ENCODE data around the gene COL26A1.

COL26A1 gene

GRCh38 chr7:101543846-101544245 is 181.2 kb downstream of the COL26A1 start:
- peaks cover 2% of the 10 kb centered on the region for H3K4me1 Mint-ChIP-seq (ENCODE audit: low read depth)
- H3K4me3 Mint-ChIP-seq, result no peak overlapping the region
- H3K27me3 Mint-ChIP-seq (ENCODE audit: low read depth), result no peaks in the 10 kb centered on the region
- H3K36me3 Mint-ChIP-seq (ENCODE audit: low read depth), result no peaks in the 10 kb centered on the region
- no peak overlapping the region for H3K27ac Mint-ChIP-seq
- no peaks in the 10 kb centered on the region for H3K9me3 Mint-ChIP-seq

- no peaks in the 10 kb centered on the region for H3K36me3 Mint-ChIP-seq (ENCODE audit: low read depth)
- no peaks in the 10 kb centered on the region for H3K9me3 Mint-ChIP-seq
- no peaks in the 10 kb centered on the region for H3K27me3 Mint-ChIP-seq (ENCODE audit: low read depth)
- no peak overlapping the region for H3K27ac Mint-ChIP-seq
- H3K4me1 Mint-ChIP-seq (ENCODE audit: low read depth), result no peaks in the 10 kb centered on the region
- no peak overlapping the region for H3K4me3 Mint-ChIP-seq
Measured at GRCh38 chr7:101545441-101546190, 182.9 kb downstream of the COL26A1 start.

GRCh38 chr7:101546308-101546936 is 183.7 kb downstream of the COL26A1 start:
- no peaks in the 10 kb centered on the region for H3K4me1 Mint-ChIP-seq (ENCODE audit: low read depth)
- no peak overlapping the region for H3K27ac Mint-ChIP-seq
- H3K27me3 Mint-ChIP-seq (ENCODE audit: low read depth), result no peaks in the 10 kb centered on the region
- no peaks in the 10 kb centered on the region for H3K9me3 Mint-ChIP-seq
- no peaks in the 10 kb centered on the region for H3K36me3 Mint-ChIP-seq (ENCODE audit: low read depth)
- H3K4me3 Mint-ChIP-seq, result no peak overlapping the region

- no peaks in the 10 kb centered on the region for H3K9me3 Mint-ChIP-seq
- no peak overlapping the region for H3K4me3 Mint-ChIP-seq
- H3K27ac Mint-ChIP-seq, result no peak overlapping the region
- H3K4me1 Mint-ChIP-seq (ENCODE audit: low read depth), result no peaks in the 10 kb centered on the region
- no peaks in the 10 kb centered on the region for H3K27me3 Mint-ChIP-seq (ENCODE audit: low read depth)
- H3K36me3 Mint-ChIP-seq (ENCODE audit: low read depth), result no peaks in the 10 kb centered on the region
Measured at GRCh38 chr7:101547022-101547915, 184.6 kb downstream of the COL26A1 start.

GRCh38 chr7:101547916-101548661 is 185.4 kb downstream of the COL26A1 start:
- Mint-ChIP-seq H3K36me3 (ENCODE audit: low read depth) (no peaks in the 10 kb centered on the region), H3K4me1 (ENCODE audit: low read depth) (no peaks in the 10 kb centered on the region), H3K4me3 (no peak overlapping the region), H3K9me3 (no peaks in the 10 kb centered on the region), H3K27ac (no peak overlapping the region), H3K27me3 (ENCODE audit: low read depth) (no peaks in the 10 kb centered on the region)

- H3K27me3 Mint-ChIP-seq (ENCODE audit: low read depth), result no peaks in the 10 kb centered on the region
- no peaks in the 10 kb centered on the region for H3K9me3 Mint-ChIP-seq
- no peak overlapping the region for H3K27ac Mint-ChIP-seq
- H3K4me1 Mint-ChIP-seq (ENCODE audit: low read depth), result no peaks in the 10 kb centered on the region
- H3K4me3 Mint-ChIP-seq, result no peak overlapping the region
- no peaks in the 10 kb centered on the region for H3K36me3 Mint-ChIP-seq (ENCODE audit: low read depth)
Measured at GRCh38 chr7:101549734-101550133, 187.1 kb downstream of the COL26A1 start.

- Mint-ChIP-seq H3K36me3 (ENCODE audit: low read depth) (no peaks in the 10 kb centered on the region), H3K27me3 (ENCODE audit: low read depth) (no peaks in the 10 kb centered on the region), H3K9me3 (no peaks in the 10 kb centered on the region), H3K27ac (no peak overlapping the region), H3K4me3 (no peak overlapping the region), H3K4me1 (ENCODE audit: low read depth) (no peaks in the 10 kb centered on the region)
Measured at GRCh38 chr7:101550641-101551541, 188.2 kb downstream of the COL26A1 start.

- Mint-ChIP-seq H3K4me3 (no peak overlapping the region), H3K9me3 (no peaks in the 10 kb centered on the region), H3K4me1 (ENCODE audit: low read depth) (no peaks in the 10 kb centered on the region), H3K36me3 (ENCODE audit: low read depth) (no peaks in the 10 kb centered on the region), H3K27ac (no peak overlapping the region), H3K27me3 (ENCODE audit: low read depth) (no peaks in the 10 kb centered on the region)
Measured at GRCh38 chr7:101553018-101553770, 190.5 kb downstream of the COL26A1 start.

- Mint-ChIP-seq H3K27ac (no peak overlapping the region), H3K9me3 (no peaks in the 10 kb centered on the region), H3K27me3 (ENCODE audit: low read depth) (no peaks in the 10 kb centered on the region)
Measured at GRCh38 chr7:101553771-101554445, 191.2 kb downstream of the COL26A1 start.

GRCh38 chr7:101554584-101555268 is 192.1 kb downstream of the COL26A1 start:
- no peaks in the 10 kb centered on the region for H3K9me3 Mint-ChIP-seq
- H3K4me3 Mint-ChIP-seq, result no peak overlapping the region
- no peaks in the 10 kb centered on the region for H3K36me3 Mint-ChIP-seq (ENCODE audit: low read depth)
- H3K27ac Mint-ChIP-seq, result no peak overlapping the region
- H3K27me3 Mint-ChIP-seq (ENCODE audit: low read depth), result no peaks in the 10 kb centered on the region
- H3K4me1 Mint-ChIP-seq (ENCODE audit: low read depth), result no peaks in the 10 kb centered on the region

More at GRCh38 chr7:101553771-101554445, 191.2 kb downstream of the COL26A1 start:
- H3K4me3 Mint-ChIP-seq, result no peak overlapping the region
- H3K36me3 Mint-ChIP-seq (ENCODE audit: low read depth), result no peaks in the 10 kb centered on the region
- H3K4me1 Mint-ChIP-seq (ENCODE audit: low read depth), result no peaks in the 10 kb centered on the region

GRCh38 chr7:101555269-101555920 is 192.7 kb downstream of the COL26A1 start:
- Mint-ChIP-seq H3K27me3 (ENCODE audit: low read depth) (no peaks in the 10 kb centered on the region), H3K27ac (no peak overlapping the region)

GRCh38 chr7:101555921-101556275 is 193.2 kb downstream of the COL26A1 start:
- H3K27me3 Mint-ChIP-seq (ENCODE audit: low read depth), result no peaks in the 10 kb centered on the region
- no peaks in the 10 kb centered on the region for H3K36me3 Mint-ChIP-seq (ENCODE audit: low read depth)
- H3K4me3 Mint-ChIP-seq, result no peak overlapping the region
- no peak overlapping the region for H3K27ac Mint-ChIP-seq
- H3K9me3 Mint-ChIP-seq, result no peaks in the 10 kb centered on the region
- no peaks in the 10 kb centered on the region for H3K4me1 Mint-ChIP-seq (ENCODE audit: low read depth)

More at GRCh38 chr7:101555269-101555920, 192.7 kb downstream of the COL26A1 start:
- H3K9me3 Mint-ChIP-seq, result no peaks in the 10 kb centered on the region
- no peaks in the 10 kb centered on the region for H3K36me3 Mint-ChIP-seq (ENCODE audit: low read depth)
- H3K4me3 Mint-ChIP-seq, result no peak overlapping the region
- no peaks in the 10 kb centered on the region for H3K4me1 Mint-ChIP-seq (ENCODE audit: low read depth)
